ENCODE data around the gene OR1S1.

- no peak for TF ChIP-seq ATF3 (IDR thresholded peaks at IDR 0.05)
- TF ChIP-seq CTCF (IDR thresholded peaks at IDR 0.05 in 2 of 3, conservative IDR thresholded peaks at IDR 0.05 in 1 of 3; ENCODE audit: borderline replicate concordance in 1 of 3, insufficient read depth in 1 of 3, low read depth in 2 of 3, low read length in 2 of 3): no peak
- no peak for TF ChIP-seq CBX3 (IDR thresholded peaks at IDR 0.05; ENCODE audit: low read depth)
- no peak for TF ChIP-seq ELF1 (IDR thresholded peaks at IDR 0.05; ENCODE audit: borderline replicate concordance, low read depth)
- TF ChIP-seq MAX (IDR thresholded peaks at IDR 0.05): no peak
- TF ChIP-seq EZH2 (IDR thresholded peaks at IDR 0.05): no peak
- TF ChIP-seq REST (IDR thresholded peaks at IDR 0.05; ENCODE audit: low read depth): no peak
- TF ChIP-seq CEBPB (IDR thresholded peaks at IDR 0.05; ENCODE audit: low read depth): no peak
- TF ChIP-seq ZNF274 (IDR thresholded peaks at IDR 0.05; ENCODE audit: low read depth, low read length): no peak
- TF ChIP-seq EGR1 (IDR thresholded peaks at IDR 0.05; ENCODE audit: low read depth): no peak
- TF ChIP-seq POLR2A (IDR thresholded peaks at IDR 0.05; ENCODE audit: borderline replicate concordance, extremely low read depth, insufficient read depth, insufficient read length): no peak
Observed at GRCh38 chr11:58222721-58223120, 10.2 kb downstream of the OR1S1 start.

Measured in HCT116 (cell line).